A549 treated with GW870086 at 1 μM for 4 hours (cell line): ENCODE measurements around the gene CREG2. TPM values are rescaled to one million over a fixed set of nuclear protein-coding genes. Genes with fewer than 3 reads are reported as not detected.

ENCODE experiments used
- total RNA-seq: library from RNA; stranded (reverse); fragments of 200-300 nt; extraction: Qiagen RNA extraction; gene quantifications from 5 replicates; pipeline ENCODE4 v1.2.3, GENCODE V29; 2022; ENCODE audit warnings: low read depth

The CREG2 gene
- total RNA-seq, result 7.5 to 16.5 TPM (median 13.6 TPM) in 5 replicates

GRCh38 chr2:101387151-101387834 lies at the start of gene CREG2:
CREG2 (minus strand) TSS chr2:101387503; CDS start chr2:101387457, 46 bp downstream.

DNA sequence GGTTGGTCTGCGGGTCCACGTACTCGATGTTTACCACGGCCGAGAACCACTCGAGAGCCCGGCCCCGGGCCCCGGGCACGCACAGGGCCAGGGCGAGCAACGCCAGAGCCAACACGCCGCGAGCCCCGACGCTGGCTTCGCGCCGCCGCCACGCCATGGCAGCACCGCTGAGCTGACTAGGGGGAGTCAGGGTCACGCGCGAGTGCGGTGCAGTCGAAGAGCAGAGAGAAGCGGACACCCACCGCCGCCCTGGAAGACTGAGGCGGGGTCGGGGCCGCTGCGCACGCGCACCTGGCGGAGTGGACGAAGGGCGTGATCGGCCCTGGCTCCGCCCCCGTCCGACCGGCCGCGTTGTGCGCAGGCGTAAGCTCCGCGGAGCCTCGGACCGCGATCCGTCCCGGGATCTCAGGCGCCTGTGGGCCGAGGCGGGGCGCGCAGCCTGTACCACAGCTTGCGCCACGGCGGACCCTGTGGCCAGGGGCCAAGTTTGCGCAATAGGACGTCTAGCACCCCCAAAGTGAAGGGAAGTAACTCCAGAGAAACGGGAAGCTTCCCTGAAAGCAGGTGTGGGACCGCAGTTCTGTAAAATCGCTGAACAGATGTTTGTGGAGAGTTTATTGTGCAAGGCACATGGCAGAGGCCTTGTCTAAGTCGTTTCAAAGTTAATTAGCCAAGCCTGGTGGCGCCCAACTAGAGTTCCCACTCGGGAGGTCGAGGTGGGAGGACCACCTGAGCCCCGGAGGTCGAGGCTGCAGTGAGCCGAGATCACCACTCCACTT lies 78.7 kb downstream of the CREG2 start, which contains the start of gene RNF149:
Gene RNF149 (minus strand): TSS at position 270 of the 779 bp plus-strand sequence. CDS start 113 bp downstream, at position 157.

Other genes starting within 250 kb of the CREG2 start
- 49.9 to 75.2 TPM (median 68.2 TPM) in 5 replicates for gene TBC1D8, start 236.1 kb downstream of the CREG2 start, total RNA-seq
- 39.6 to 42.9 TPM (median 41.0 TPM) in 5 replicates for gene CNOT11, start 134.6 kb downstream of the CREG2 start, total RNA-seq
- 35.7 to 49.7 TPM (median 45.3 TPM) in 5 replicates for gene RNF149, start 78.8 kb downstream of the CREG2 start, total RNA-seq
- not detected in 5 replicates for gene RFX8, start 87.6 kb upstream of the CREG2 start, total RNA-seq